ENCODE measurements around the gene CTTNBP2NL. TPM values are rescaled to one million over a fixed set of nuclear protein-coding genes. Genes with fewer than 3 reads are reported as not detected.

CTTNBP2NL gene
- total RNA-seq, 1 donor from 2014 or later: 39.0 TPM

GRCh38 chr1:112507336-112507735, 111.3 kb downstream of the CTTNBP2NL start:
- no peaks in the 10 kb centered on the region for H3K9me3 Mint-ChIP-seq
- TF ChIP-seq, protein P1, sequence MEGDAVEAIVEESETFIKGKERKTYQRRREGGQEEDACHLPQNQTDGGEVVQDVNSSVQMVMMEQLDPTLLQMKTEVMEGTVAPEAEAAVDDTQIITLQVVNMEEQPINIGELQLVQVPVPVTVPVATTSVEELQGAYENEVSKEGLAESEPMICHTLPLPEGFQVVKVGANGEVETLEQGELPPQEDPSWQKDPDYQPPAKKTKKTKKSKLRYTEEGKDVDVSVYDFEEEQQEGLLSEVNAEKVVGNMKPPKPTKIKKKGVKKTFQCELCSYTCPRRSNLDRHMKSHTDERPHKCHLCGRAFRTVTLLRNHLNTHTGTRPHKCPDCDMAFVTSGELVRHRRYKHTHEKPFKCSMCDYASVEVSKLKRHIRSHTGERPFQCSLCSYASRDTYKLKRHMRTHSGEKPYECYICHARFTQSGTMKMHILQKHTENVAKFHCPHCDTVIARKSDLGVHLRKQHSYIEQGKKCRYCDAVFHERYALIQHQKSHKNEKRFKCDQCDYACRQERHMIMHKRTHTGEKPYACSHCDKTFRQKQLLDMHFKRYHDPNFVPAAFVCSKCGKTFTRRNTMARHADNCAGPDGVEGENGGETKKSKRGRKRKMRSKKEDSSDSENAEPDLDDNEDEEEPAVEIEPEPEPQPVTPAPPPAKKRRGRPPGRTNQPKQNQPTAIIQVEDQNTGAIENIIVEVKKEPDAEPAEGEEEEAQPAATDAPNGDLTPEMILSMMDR (conservative IDR thresholded peaks at IDR 0.05): no peak
- peaks cover 5% of the 10 kb centered on the region for H3K4me1 Mint-ChIP-seq
- H3K27ac Mint-ChIP-seq (ENCODE audit: unreplicated experiment): no peak overlapping the region
- no peak for DNase-seq (ENCODE audit: low read depth, low spot score)
- H3K36me3 Mint-ChIP-seq (ENCODE audit: low read depth): no peaks in the 10 kb centered on the region
- H3K4me3 Mint-ChIP-seq: no peak overlapping the region
- H3K27me3 Mint-ChIP-seq (ENCODE audit: low read depth): peaks cover 93% of the 10 kb centered on the region

DNA sequence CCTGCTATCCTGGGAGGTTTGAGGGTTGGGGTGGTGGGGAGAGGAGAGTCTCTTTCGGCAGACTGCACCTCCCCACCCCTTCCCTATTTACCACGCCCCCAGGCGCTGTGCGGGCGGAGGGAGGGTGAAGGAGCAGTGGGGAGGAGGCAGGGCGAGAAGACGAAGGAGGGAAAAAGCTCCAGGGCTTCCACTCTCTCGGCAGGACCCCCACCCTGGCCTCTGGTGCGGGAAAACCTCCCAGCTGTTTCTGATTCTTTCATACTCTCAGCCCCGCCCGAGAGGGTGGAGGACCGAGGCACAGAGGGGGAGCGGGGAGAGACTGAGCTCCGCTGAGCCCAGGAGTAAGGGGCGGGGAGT, 111.9 kb downstream of the CTTNBP2NL start:
- TF ChIP-seq, protein P1 (conservative IDR thresholded peaks at IDR 0.05): no peak
- H3K27me3 Mint-ChIP-seq (ENCODE audit: low read depth): peaks cover 92% of the 10 kb centered on the region
- peak overlapping the region; percentile 58 for H3K4me3 Mint-ChIP-seq
- H3K27ac Mint-ChIP-seq (ENCODE audit: unreplicated experiment): no peak overlapping the region
- no peaks in the 10 kb centered on the region for H3K36me3 Mint-ChIP-seq (ENCODE audit: low read depth)
- no peak for DNase-seq (ENCODE audit: low read depth, low spot score)
- H3K4me1 Mint-ChIP-seq: no peaks in the 10 kb centered on the region
- H3K9me3 Mint-ChIP-seq: no peaks in the 10 kb centered on the region

DNA sequence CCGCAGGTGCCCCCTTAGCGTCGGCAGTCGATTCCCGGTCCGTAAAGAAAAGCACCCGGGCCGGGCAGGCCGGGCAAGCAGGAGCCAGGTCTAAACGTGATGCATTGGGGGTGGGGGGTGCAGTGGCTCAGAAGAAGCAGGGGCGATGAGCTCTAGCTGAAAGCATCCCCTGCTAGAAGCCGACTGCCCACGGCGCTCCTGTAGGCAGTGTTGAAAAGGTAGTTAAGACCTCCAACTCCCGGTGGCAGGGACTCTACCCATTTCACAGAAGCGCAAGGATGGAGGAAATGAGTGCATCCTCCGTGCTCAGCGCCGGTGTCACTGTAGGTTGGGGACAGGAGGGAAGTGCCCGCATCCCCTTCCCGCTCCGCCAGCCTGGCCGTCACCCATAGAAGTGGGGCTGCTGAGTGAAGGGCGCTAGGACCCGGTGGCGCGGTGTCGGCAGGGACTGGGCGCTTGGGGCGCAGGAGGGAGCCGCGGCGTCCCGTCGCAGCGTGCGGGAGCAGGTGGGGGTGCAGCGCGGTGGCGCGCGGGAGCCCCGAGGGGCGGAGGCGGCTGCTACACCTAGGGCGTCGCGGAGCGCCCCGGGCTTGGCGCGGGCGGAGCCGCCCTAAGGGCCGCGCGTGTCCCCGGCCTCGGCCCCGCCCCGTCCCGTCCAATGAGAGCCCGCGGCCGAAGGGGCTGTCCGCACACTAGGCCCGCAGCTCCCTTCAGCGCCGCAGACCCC, 112.4 kb downstream of the CTTNBP2NL start, which contains the start of gene WNT2B:
Gene WNT2B (plus strand): TSS at position 688 of the 727 bp plus-strand sequence. CDS start 298 bp downstream, outside the sequence.
- no peaks in the 10 kb centered on the region for H3K4me1 Mint-ChIP-seq

DNA sequence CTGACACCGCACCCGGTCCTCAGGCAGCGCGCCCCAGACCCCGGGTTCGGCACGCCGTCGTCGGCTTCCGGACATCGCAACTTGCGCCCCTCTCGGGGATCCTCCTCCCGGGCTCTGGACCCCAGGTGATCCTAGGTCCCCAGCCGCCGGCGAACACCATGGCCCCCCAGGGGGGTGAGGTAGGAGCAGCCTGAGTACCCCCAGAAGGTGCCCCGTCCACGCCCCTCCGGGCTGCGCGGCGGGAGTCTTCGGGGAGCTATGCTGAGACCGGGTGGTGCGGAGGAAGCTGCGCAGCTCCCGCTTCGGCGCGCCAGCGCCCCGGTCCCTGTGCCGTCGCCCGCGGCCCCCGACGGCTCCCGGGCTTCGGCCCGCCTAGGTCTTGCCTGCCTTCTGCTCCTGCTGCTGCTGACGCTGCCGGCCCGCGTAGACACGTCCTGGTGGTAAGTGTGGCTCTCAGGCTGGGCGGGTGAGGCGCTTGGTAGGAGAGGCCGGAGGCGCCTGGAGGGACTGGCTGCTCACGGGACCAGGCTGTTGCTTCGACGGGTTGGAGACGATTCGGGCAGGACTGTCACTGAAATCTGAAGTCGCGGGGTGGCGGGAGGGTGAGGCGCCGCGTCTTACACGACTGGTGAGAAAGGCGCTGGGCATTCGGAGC, 113.1 kb downstream of the CTTNBP2NL start:
- Mint-ChIP-seq H3K27me3 (ENCODE audit: low read depth) (peaks cover 82% of the 10 kb centered on the region), H3K36me3 (ENCODE audit: low read depth) (no peaks in the 10 kb centered on the region), H3K4me3 (peak overlapping the region; percentile 70), H3K27ac (ENCODE audit: unreplicated experiment) (no peak overlapping the region), H3K4me1 (no peaks in the 10 kb centered on the region), H3K9me3 (no peaks in the 10 kb centered on the region)
- DNase-seq (ENCODE audit: low read depth, low spot score): no peak
- TF ChIP-seq, protein P1 (conservative IDR thresholded peaks at IDR 0.05): no peak

More for the DNA sequence above, 112.4 kb downstream of the CTTNBP2NL start, which contains the start of gene WNT2B:
- no peak within 1 kb of the TSS for H3K27ac Mint-ChIP-seq (ENCODE audit: unreplicated experiment)
- TF ChIP-seq, protein P1 (conservative IDR thresholded peaks at IDR 0.05): no peak
- no peaks in the 10 kb centered on the region for H3K36me3 Mint-ChIP-seq (ENCODE audit: low read depth)
- H3K27me3 Mint-ChIP-seq (ENCODE audit: low read depth): peaks cover 87% of the 10 kb centered on the region
- H3K4me3 Mint-ChIP-seq: peak within 1 kb of the TSS; percentile 70
- H3K9me3 Mint-ChIP-seq: no peaks in the 10 kb centered on the region
- peak; percentile 15 for DNase-seq (ENCODE audit: low read depth, low spot score)

GRCh38 chr1:112509660-112510178, 113.7 kb downstream of the CTTNBP2NL start:
- peak overlapping the region; percentile 70 for H3K4me3 Mint-ChIP-seq
- no peaks in the 10 kb centered on the region for H3K9me3 Mint-ChIP-seq
- H3K27me3 Mint-ChIP-seq (ENCODE audit: low read depth): peaks cover 76% of the 10 kb centered on the region
- no peak for DNase-seq (ENCODE audit: low read depth, low spot score)
- H3K36me3 Mint-ChIP-seq (ENCODE audit: low read depth): no peaks in the 10 kb centered on the region
- TF ChIP-seq, protein P1 (conservative IDR thresholded peaks at IDR 0.05): no peak
- H3K27ac Mint-ChIP-seq (ENCODE audit: unreplicated experiment): no peak overlapping the region
- H3K4me1 Mint-ChIP-seq: no peaks in the 10 kb centered on the region
